ENCODE results near the gene CYBC1. TPM values are rescaled to one million over a fixed set of nuclear protein-coding genes. Genes with fewer than 3 reads are reported as not detected.

Gene CYBC1
- total RNA-seq, 4 donors from 2014 or later = 79.2 to 103 (median 88.0) TPM

DNA sequence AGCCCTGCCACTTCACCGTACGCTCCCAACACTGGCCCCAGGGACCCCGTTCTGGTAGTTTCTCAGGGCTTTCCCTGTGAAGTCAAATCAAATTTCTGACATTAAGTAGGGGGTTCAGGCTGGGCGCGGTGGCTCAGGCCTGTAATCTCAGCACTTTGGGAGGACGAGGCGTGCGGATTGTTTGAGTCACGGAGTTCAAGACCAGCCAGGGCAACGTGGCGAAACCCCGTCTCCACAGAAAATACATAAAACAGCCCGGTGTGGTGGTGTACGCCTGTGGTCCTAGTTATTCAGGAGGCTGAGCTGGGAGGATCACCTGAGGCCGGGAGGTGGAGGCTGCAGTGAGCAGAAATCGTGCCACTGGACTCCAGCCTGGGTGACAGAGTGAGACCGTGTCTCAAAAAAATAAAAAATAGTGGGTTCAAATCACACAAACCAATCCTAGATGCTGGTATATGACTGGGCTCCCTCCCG, 632 bp downstream of the CYBC1 start:
- peak in 1 of 3 donors; percentile 43 for DNase-seq

DNA sequence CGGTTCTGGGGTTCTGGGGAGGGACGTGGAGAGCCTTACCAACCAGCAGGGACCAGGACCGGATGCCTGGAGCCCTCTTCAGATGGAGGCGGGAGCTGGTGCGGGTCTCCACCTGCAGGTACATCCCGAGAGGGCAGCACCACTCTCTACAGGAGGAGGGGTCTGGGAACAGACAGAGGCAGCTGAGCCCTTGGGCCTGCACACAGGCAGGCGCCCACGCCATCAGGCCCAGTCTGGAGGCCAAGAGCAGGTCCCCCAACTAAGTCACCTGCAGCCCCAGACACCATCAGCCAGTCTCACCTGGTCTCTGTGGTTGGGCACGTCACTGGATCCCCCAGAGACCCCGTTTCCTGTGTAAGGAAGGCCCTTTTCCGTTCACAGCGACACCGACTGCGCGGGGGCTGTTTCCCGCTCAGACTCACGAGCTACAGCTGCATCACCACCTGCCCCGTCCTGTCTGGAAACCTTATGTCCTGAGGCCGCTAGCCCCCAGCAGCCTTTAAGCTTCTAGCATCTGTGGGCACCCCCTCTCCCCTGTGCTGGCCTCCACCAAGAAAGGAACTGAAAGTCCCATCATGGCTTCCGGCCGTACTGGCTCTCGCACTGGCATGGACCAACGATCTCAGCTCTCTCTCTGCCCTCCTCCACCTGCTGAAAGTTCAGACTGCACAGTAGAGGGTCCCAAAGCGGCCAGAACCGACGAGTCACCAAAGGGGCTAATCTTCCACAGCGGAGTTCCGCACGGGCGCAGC, 1.2 kb downstream of the CYBC1 start:
- Histone ChIP-seq H3K9me3 (no peaks in the 10 kb centered on the region), H3K36me3 (peaks cover 0 to 23% (median 0%) of the 10 kb centered on the region in 3 donors), H3K27me3 (no peaks in the 10 kb centered on the region), H3K4me3 (peak overlapping the region; percentile 72 to 98 (median 86)), H3K27ac (peak overlapping the region; percentile 87 to 100 (median 92)), H3K4me1 (peaks cover 0 to 23% (median 15%) of the 10 kb centered on the region in 4 donors)
- TF ChIP-seq POLR2A (IDR thresholded peaks at IDR 0.05) (no peak), CTCF (IDR thresholded peaks at IDR 0.05) (no peak)
- DNase-seq = peak; percentile 57 to 98 (median 96)

More for the DNA sequence above, 632 bp downstream of the CYBC1 start:
- Histone ChIP-seq H3K27ac (peak overlapping the region; percentile 87 to 100 (median 92)), H3K4me1 (peaks cover 0 to 23% (median 15%) of the 10 kb centered on the region in 4 donors), H3K27me3 (no peaks in the 10 kb centered on the region), H3K36me3 (peaks cover 0 to 17% (median 0%) of the 10 kb centered on the region in 3 donors), H3K9me3 (no peaks in the 10 kb centered on the region), H3K4me3 (peak overlapping the region; percentile 72 to 98 (median 86))
- no peak for TF ChIP-seq CTCF (IDR thresholded peaks at IDR 0.05)
- TF ChIP-seq POLR2A (IDR thresholded peaks at IDR 0.05) = no peak

GRCh38 chr17:82447876-82448275, 2.7 kb downstream of the CYBC1 start:
- peaks cover 0 to 36% (median 0%) of the 10 kb centered on the region in 3 donors for H3K36me3 ChIP-seq
- TF ChIP-seq POLR2A (IDR thresholded peaks at IDR 0.05) = no peak
- no peak for TF ChIP-seq CTCF (IDR thresholded peaks at IDR 0.05)
- H3K27ac ChIP-seq = peak overlapping the region in 1 of 4 donors; percentile 65
- H3K4me3 ChIP-seq = no peak overlapping the region
- peaks cover 0 to 23% (median 15%) of the 10 kb centered on the region in 4 donors for H3K4me1 ChIP-seq
- H3K27me3 ChIP-seq = no peaks in the 10 kb centered on the region
- no peak for DNase-seq
- H3K9me3 ChIP-seq = no peaks in the 10 kb centered on the region

DNA sequence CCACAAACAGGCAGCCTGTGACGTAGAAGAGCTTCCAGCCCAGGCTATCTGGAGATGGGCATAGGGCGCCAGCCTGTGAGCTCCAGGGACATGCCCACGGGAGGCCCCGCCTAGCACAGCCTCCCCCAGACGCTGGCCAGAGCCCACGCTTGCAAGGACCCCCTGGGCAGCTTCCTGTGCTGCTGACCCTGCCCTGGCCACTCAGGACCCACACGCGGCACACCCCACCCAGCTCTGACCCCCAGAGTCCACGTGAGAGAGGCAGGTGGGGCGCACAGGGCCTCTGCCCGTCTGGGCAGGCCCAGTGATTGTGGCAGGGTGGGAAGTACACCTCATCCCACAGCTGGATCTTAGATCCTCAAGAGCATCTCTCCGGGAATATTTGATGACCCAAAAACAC, 3.9 kb downstream of the CYBC1 start:
- no peaks in the 10 kb centered on the region for H3K27me3 ChIP-seq
- DNase-seq = no peak
- H3K27ac ChIP-seq = peak overlapping the region in 1 of 4 donors; percentile 26
- TF ChIP-seq POLR2A (IDR thresholded peaks at IDR 0.05) (no peak), CTCF (IDR thresholded peaks at IDR 0.05) (no peak)
- H3K4me3 ChIP-seq = no peak overlapping the region
- H3K4me1 ChIP-seq = peaks cover 0 to 29% (median 15%) of the 10 kb centered on the region in 4 donors
- H3K36me3 ChIP-seq = peaks cover 0 to 47% (median 0%) of the 10 kb centered on the region in 3 donors
- no peaks in the 10 kb centered on the region for H3K9me3 ChIP-seq

DNA sequence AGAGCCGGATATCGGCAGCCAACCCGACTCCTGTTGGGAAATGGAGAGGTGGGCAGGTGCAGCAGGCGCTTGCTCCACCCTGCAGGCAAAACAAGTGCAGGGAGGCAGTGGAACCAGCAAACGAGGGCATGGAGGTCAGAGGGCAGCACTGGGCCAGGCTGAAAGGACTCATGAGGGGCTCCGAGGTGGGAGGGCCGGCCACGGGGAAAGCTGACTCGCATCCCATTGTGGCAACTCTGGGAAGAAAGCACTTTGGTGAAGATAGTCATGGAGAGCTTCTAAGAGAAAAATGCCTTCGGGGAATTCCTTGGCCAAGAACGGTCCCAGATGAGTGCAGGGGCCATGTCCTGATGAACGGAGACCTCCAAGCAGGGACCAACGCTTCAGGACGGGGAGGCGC, 4.4 kb downstream of the CYBC1 start:
- peak overlapping the region in 1 of 4 donors; percentile 31 for H3K27ac ChIP-seq
- H3K9me3 ChIP-seq = no peaks in the 10 kb centered on the region
- H3K27me3 ChIP-seq = no peaks in the 10 kb centered on the region
- TF ChIP-seq POLR2A (IDR thresholded peaks at IDR 0.05) (no peak), CTCF (IDR thresholded peaks at IDR 0.05) (no peak)
- peaks cover 0 to 34% (median 14%) of the 10 kb centered on the region in 4 donors for H3K4me1 ChIP-seq
- peaks cover 0 to 48% (median 0%) of the 10 kb centered on the region in 3 donors for H3K36me3 ChIP-seq
- H3K4me3 ChIP-seq = no peak overlapping the region
- DNase-seq = no peak
